ENCODE measurements around the gene SLC17A8.

The SLC17A8 gene

GRCh38 chr12:100384559-100384935 lies 27.7 kb downstream of the SLC17A8 start:
- Histone ChIP-seq H3K4me2 (no peak overlapping the region), H2AFZ (ENCODE audit: low read depth) (no peak overlapping the region), H3K4me1 (ENCODE audit: low read depth, poor library complexity, severe bottlenecking) (no peaks in the 10 kb centered on the region), H3K36me3 (ENCODE audit: insufficient read depth) (no peaks in the 10 kb centered on the region), H3K27me3 (ENCODE audit: insufficient read depth, low read depth) (no peaks in the 10 kb centered on the region), H3K4me3 (IDR thresholded peaks at IDR 0.05; ENCODE audit: insufficient read depth, low read depth, low read length) (no peak overlapping the region), H4K20me1 (ENCODE audit: insufficient read depth) (no peaks in the 10 kb centered on the region), H3K79me2 (ENCODE audit: insufficient read depth, low read depth) (no peaks in the 10 kb centered on the region), H3K9ac (no peak overlapping the region), H3K27ac (no peak overlapping the region)
- TF ChIP-seq, protein P1, sequence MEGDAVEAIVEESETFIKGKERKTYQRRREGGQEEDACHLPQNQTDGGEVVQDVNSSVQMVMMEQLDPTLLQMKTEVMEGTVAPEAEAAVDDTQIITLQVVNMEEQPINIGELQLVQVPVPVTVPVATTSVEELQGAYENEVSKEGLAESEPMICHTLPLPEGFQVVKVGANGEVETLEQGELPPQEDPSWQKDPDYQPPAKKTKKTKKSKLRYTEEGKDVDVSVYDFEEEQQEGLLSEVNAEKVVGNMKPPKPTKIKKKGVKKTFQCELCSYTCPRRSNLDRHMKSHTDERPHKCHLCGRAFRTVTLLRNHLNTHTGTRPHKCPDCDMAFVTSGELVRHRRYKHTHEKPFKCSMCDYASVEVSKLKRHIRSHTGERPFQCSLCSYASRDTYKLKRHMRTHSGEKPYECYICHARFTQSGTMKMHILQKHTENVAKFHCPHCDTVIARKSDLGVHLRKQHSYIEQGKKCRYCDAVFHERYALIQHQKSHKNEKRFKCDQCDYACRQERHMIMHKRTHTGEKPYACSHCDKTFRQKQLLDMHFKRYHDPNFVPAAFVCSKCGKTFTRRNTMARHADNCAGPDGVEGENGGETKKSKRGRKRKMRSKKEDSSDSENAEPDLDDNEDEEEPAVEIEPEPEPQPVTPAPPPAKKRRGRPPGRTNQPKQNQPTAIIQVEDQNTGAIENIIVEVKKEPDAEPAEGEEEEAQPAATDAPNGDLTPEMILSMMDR (conservative IDR thresholded peaks at IDR 0.05; ENCODE audit: low read depth, low read length), result no peak

- H3K27me3 ChIP-seq (ENCODE audit: insufficient read depth, low read depth), result no peaks in the 10 kb centered on the region
- no peak overlapping the region for H3K4me2 ChIP-seq
- H4K20me1 ChIP-seq (ENCODE audit: insufficient read depth), result no peaks in the 10 kb centered on the region
- H3K4me3 ChIP-seq (IDR thresholded peaks at IDR 0.05; ENCODE audit: insufficient read depth, low read depth, low read length), result no peak overlapping the region
- H3K27ac ChIP-seq, result no peak overlapping the region
- H3K79me2 ChIP-seq (ENCODE audit: insufficient read depth, low read depth), result no peaks in the 10 kb centered on the region
- TF ChIP-seq, protein P1 (conservative IDR thresholded peaks at IDR 0.05; ENCODE audit: low read depth, low read length), result no peak
- no peak overlapping the region for H2AFZ ChIP-seq (ENCODE audit: low read depth)
- no peak overlapping the region for H3K9ac ChIP-seq
- no peaks in the 10 kb centered on the region for H3K4me1 ChIP-seq (ENCODE audit: low read depth, poor library complexity, severe bottlenecking)
- no peaks in the 10 kb centered on the region for H3K36me3 ChIP-seq (ENCODE audit: insufficient read depth)
Observed at GRCh38 chr12:100388382-100388781, 31.5 kb downstream of the SLC17A8 start.

DNA sequence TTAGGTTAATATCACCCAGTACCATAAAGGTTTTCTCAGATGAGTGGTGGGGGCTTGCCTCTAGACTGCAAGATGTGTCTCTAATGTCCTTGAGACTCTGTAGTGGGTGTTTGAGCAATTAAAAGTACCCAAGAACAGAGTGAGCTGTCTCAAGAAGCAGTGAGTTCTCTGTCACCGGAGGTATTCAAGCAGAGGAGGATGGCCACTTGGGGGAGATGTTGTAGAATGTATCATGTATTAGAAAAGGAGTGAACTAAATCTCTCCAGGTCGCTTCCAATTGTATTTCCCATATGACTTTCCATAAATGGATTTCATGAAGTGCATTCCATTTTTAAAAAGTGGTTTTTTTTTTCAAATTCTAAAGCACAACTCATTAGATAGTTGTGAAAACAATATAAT lies 35.0 kb downstream of the SLC17A8 start:
- H3K4me1 ChIP-seq (ENCODE audit: low read depth, poor library complexity, severe bottlenecking), result no peaks in the 10 kb centered on the region
- H2AFZ ChIP-seq (ENCODE audit: low read depth), result no peak overlapping the region
- no peak overlapping the region for H3K4me3 ChIP-seq (IDR thresholded peaks at IDR 0.05; ENCODE audit: insufficient read depth, low read depth, low read length)
- H3K27me3 ChIP-seq (ENCODE audit: insufficient read depth, low read depth), result no peaks in the 10 kb centered on the region
- H3K36me3 ChIP-seq (ENCODE audit: insufficient read depth), result no peaks in the 10 kb centered on the region
- no peak overlapping the region for H3K4me2 ChIP-seq
- no peak overlapping the region for H3K9ac ChIP-seq
- no peak overlapping the region for H3K27ac ChIP-seq
- TF ChIP-seq, protein P1 (conservative IDR thresholded peaks at IDR 0.05; ENCODE audit: low read depth, low read length), result peak; percentile 25; the same call in 1 of the 2 replicates
- H3K79me2 ChIP-seq (ENCODE audit: insufficient read depth, low read depth), result no peaks in the 10 kb centered on the region
- no peaks in the 10 kb centered on the region for H4K20me1 ChIP-seq (ENCODE audit: insufficient read depth)

DNA sequence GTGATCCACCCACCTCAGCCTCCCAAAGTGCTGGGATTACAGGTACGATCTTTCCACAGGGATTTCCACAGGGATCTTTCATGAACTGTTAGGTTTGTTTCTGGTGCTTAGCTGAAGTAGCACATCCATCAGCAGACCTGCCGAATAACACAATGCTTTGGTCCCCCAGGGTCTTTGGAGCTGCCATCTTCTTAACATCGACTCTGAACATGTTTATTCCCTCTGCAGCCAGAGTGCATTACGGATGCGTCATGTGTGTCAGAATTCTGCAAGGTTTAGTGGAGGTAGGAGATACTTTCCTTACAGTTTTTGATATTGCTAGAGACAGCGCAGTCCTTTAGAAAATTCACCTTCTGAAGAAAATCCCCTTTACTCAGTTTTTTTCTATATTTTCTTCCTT lies 36.3 kb downstream of the SLC17A8 start:
- Histone ChIP-seq H3K79me2 (ENCODE audit: insufficient read depth, low read depth) (no peaks in the 10 kb centered on the region), H3K27me3 (ENCODE audit: insufficient read depth, low read depth) (no peaks in the 10 kb centered on the region), H3K27ac (no peak overlapping the region), H3K4me3 (IDR thresholded peaks at IDR 0.05; ENCODE audit: insufficient read depth, low read depth, low read length) (no peak overlapping the region), H3K4me1 (ENCODE audit: low read depth, poor library complexity, severe bottlenecking) (no peaks in the 10 kb centered on the region), H3K9ac (no peak overlapping the region), H3K4me2 (no peak overlapping the region), H4K20me1 (ENCODE audit: insufficient read depth) (no peaks in the 10 kb centered on the region), H2AFZ (ENCODE audit: low read depth) (no peak overlapping the region), H3K36me3 (ENCODE audit: insufficient read depth) (no peaks in the 10 kb centered on the region)
- TF ChIP-seq, protein P1 (conservative IDR thresholded peaks at IDR 0.05; ENCODE audit: low read depth, low read length), result no peak
